Stimulated activated CD4-positive, alpha-beta T cell treated with anti-CD3 and anti-CD28 coated beads, Interleukin-12 subunit alpha, Interleukin-12 subunit beta, amount 100 ng/mL, for 4 hours (primary cell): ENCODE data around the gene LGALS1.
"Not testable (repeated sequence)": the region's sequence is repeated elsewhere in the genome, so short reads cannot be mapped to it uniquely, and the experiment has no call there.

ENCODE experiments used
- DNase-seq: peaks from one replicate; pipeline ENCODE4 v3.0.0-alpha.2; 2020

The LGALS1 gene

GRCh38 chr22:37639771-37640590 is 35.5 kb upstream of the LGALS1 start:
- DNase-seq: no peak

DNA sequence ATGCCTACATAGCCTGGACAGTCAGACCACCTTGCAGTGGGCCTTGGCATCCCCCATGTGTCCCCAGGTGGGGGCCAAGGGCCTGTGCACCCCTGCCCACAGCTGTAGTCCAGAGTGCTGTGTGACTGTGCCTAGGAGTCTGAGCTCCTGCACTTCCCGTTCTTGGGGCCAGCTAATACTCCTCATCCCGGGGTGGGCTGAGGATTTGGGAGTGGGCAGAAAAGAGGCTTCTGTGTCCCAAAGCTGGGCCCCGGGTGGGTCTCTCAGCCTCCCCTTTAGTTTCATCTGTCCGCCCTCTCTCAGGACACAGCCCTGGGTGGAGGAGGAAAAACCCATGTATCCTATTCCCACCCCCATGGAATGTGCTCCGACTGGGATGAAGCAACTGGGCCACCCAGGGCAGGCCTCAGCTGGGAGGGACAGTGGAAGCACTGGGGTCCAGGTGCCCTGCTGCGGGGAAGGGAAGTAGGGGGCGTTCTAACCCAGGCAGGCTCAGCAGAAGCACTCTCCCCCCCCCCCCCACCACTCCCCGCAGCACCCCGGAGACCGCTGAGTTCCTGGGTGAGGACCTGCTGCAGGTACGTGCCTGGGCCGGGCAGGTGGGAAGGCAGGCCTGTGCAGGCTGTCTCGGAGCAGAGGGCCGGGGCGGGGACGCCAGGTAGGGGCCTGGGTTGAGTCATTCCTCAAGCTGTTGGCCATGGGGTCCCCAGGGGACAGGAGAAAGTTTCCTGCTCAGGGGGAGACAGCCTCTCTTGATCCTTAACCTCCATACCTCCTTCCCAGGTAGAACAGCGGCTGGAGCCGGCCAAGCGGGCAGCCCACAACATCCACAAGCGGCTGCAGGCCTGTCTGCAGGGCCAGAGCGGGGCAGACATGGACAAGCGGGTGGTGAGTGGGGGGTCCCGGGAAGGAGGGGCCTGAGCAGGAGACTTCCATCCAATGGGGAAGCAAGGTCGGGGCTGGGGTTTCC is 34.6 kb upstream of the LGALS1 start:
- no peak for DNase-seq

GRCh38 chr22:37641561-37641949 is 33.9 kb upstream of the LGALS1 start:
- no peak for DNase-seq

- peak; percentile 89 for DNase-seq
These were observed 32.1 kb upstream of the LGALS1 start for GRCh38 chr22:37643225-37643847.

GRCh38 chr22:37647317-37647716 is 28.1 kb upstream of the LGALS1 start:
- no peak for DNase-seq

- no peak for DNase-seq
These were observed 27.5 kb upstream of the LGALS1 start for GRCh38 chr22:37647928-37648327.

DNA sequence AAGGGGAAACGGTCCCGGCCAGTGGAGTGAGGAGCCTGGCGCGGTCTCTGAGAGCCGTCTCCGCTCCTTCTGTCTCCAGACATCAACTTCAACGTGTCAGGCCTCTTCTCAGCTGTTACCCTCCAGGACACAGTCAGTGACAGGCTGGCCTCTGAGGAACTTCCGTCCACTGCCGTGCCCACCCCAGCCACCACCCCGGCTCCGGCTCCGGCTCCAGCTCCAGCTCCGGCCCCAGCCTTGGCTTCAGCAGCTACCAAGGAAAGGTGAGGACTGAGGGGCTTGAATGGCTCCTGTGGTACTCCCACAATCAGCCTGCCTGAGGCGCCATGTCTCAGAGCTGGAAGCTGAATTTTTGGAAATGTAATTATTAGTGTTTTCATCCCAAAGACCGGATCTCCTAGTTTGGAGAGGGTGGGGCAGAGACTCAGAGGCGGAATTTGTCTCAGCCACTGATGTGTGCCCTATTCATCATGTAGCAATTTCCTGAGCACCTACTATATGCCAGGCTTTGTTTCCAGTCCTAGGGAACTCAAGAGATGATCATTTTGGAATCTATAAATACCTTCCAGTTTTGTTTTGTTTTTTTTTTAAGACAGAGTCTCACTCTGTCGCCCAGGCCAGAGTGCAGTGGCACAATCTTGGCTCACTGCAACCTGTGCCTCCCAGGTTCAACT is 24.8 kb upstream of the LGALS1 start:
- DNase-seq: no peak

DNA sequence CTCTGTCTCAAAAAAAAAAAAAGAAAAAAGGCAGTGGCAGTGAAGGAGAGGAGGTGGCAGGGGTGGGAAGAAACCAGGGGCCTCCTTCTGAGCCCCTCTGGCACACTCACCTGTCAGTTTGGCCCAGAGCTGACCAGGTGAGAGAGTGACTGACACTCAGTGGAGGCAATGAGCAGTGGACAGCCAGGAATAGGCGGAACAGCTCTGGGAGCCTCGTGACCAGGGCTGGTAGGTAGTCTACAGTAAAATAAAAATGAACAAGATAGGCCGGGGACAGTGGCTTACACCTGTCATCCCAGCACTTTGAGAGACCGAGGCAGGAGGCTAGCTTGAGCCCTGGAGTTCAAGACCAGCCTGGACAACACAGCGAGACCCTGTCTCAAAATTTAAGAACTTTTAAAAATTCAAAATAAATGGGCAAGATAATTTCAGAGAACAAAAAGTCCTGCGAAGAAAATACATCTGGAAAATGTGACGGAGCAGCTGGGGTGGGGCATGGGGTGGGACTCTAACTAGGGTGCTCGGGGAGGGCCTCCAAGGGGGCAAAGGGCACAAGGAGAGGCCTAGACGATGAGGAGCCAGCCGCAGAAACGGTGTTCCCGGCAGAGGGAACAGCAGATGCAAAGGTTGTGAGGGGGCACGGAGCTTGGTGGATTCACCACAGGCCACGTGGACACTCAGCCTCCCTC is 20.7 kb upstream of the LGALS1 start:
- no peak for DNase-seq

- DNase-seq: no peak
These were observed 20.2 kb upstream of the LGALS1 start for GRCh38 chr22:37655252-37655563.

DNA sequence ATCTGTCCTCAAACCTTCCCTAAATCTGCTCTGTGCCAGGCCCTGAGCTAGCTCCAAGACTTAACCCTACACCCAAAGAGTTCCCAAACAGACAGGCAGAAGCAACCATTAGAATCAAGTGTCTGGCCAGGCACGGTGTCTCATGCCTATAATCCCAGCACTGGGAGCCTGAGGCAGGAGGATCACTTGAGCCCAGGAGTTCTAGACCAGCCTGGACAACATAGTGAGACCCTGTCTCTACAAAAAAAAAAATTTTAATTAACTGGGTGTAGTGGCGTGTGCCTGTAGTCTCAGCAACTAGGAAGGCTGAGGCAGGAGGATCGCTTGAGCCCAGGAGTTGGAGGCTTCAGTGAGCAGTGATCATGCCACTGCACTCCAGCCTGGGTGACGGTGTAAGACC is 18.9 kb upstream of the LGALS1 start:
- DNase-seq: not testable (repeated sequence)

- DNase-seq: no peak
These were observed 17.8 kb upstream of the LGALS1 start for GRCh38 chr22:37657590-37658132.

GRCh38 chr22:37658133-37659065 is 17.0 kb upstream of the LGALS1 start, which contains the start of gene PDXP:
Gene PDXP, plus strand, starts transcription at chr22:37658723. Its CDS starts 60 bp downstream, at chr22:37658783.
- DNase-seq: peak; percentile 99

GRCh38 chr22:37659066-37659896 is 16.2 kb upstream of the LGALS1 start:
- DNase-seq: peak; percentile 33

- DNase-seq: no peak
These were observed 15.3 kb upstream of the LGALS1 start for GRCh38 chr22:37659897-37660708.

- DNase-seq: no peak
These were observed 14.8 kb upstream of the LGALS1 start for GRCh38 chr22:37660709-37661045.

- DNase-seq: no peak
These were observed 14.1 kb upstream of the LGALS1 start for GRCh38 chr22:37661160-37661924.

- no peak for DNase-seq
These were observed 13.4 kb upstream of the LGALS1 start for GRCh38 chr22:37662039-37662438.

GRCh38 chr22:37663521-37664140 is 11.8 kb upstream of the LGALS1 start:
- no peak for DNase-seq
